GM18909 (cell line): ENCODE measurements around the gene OPRD1.
"Not testable (repeated sequence)": the region's sequence is repeated elsewhere in the genome, so short reads cannot be mapped to it uniquely, and the experiment has no call there.

Source experiments
- ATAC-seq: cut with Tn5 transposase; IDR thresholded peaks from one replicate; pipeline ENCODE4 v1.9.1; 2021; ENCODE audit warnings: mild to moderate bottlenecking; ENCODE audit not compliant: unreplicated experiment, poor library complexity

The OPRD1 gene

GRCh38 chr1:28796352-28797211, 15.4 kb upstream of the OPRD1 start:
- ATAC-seq, result no peak

DNA sequence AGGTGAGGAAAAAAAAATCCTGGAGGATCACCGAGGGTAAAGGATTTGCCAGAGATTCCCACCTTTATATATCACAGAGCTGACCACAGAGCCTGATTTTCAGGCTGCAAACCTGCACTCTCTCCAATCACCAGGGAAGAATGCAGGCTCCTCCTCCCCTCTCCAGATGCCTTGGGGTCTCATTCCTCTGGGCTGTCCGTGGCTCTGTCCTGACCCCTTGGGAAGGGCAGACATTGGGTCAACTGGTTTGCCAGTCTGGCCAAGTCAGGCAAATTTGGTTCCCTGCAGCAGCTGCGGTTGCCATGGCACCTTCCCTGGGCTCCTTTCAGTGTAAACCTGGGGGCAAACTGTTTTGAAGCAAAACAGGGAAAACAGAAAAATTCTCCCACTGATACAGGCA, 11.6 kb upstream of the OPRD1 start:
- ATAC-seq, result no peak

GRCh38 chr1:28801461-28801860, 10.5 kb upstream of the OPRD1 start:
- no peak for ATAC-seq

- no peak for ATAC-seq
Measured at GRCh38 chr1:28803051-28803450, 8.9 kb upstream of the OPRD1 start.

DNA sequence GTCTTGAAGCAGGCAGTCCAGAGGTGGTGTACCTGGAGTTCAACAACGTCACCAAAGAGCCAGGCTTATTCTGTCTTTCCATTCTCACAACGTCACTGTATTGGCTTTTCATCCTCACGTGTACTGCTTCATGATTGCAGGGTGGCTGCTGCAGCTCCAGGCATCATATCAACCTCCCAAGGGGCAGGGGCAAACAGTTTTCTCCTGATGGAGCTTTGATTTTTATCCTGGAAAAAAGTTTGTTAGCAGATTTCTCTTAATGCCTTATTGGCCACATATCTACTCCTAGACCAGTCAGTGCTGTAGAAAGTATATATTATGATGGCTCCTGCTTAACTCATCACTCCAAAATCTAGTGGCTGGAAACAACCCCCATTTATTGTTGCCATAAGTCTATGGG, 8.3 kb upstream of the OPRD1 start:
- no peak for ATAC-seq

- ATAC-seq, result no peak
Measured at GRCh38 chr1:28804071-28804470, 7.9 kb upstream of the OPRD1 start.

DNA sequence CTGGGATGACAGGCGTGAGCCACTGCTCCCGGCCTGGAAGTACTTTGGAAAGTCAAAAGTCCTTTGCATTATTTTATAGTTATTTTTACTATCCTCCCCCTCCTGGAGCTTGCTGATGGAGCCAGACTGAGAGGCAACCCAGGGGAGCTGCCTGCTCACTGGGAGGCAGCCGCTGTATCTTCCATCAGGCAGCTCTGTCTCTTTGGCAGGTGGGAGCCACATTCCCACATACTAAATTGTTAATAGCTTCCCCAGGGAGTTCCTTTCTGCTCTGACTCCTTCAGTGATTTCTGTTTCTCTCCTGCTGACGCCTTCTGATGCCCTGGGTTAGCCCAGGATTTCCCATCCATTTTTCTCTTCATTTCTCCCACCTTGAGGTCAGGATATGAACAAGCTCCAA, 4.9 kb upstream of the OPRD1 start:
- ATAC-seq, result no peak

GRCh38 chr1:28807986-28808385, 4.0 kb upstream of the OPRD1 start:
- no peak for ATAC-seq

GRCh38 chr1:28811369-28811765, 603 bp upstream of the OPRD1 start:
- ATAC-seq, result no peak

DNA sequence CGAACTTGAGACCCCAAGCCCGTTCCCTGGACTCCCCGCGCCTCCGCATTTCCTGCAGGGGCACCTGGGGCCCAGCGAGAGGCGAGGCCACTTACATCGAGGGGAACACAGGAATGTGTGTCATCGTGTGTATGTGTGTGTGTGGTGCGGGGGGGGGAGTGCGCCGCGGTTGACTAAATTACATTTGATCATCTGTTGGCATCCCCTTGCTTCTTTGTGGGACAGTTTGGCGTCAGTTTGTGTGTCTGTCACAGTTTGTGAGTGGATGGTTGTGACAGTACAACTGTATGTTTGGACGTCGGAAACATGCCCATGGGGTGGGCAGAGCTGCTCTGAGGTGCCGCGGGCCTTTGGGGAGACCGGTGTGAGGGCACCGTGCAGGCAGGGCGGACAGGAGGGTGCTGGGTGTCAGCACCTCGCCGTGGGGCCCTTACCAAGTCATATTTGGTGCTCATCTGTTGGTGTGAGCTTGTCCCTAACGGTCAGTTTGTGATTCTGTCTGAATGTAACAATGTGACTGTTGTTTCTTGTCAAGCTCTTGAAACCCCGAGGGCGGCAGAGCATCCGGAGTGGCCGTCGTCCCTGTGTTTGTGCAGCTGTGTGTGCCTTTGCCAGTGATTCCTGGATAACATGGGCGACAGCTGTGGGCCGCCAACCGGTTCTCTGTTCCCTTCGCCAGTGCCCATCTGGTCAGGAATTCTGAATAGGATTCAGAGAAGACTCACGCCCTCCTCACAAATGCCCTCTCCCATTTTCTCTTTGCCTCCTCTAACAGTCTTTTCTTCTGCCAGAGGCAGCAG, 899 bp downstream of the OPRD1 start:
- no peak for ATAC-seq

GRCh38 chr1:28813931-28814465, 2.0 kb downstream of the OPRD1 start:
- ATAC-seq, result no peak

GRCh38 chr1:28815533-28816185, 3.7 kb downstream of the OPRD1 start:
- ATAC-seq, result no peak

GRCh38 chr1:28817133-28817532, 5.2 kb downstream of the OPRD1 start:
- no peak for ATAC-seq

DNA sequence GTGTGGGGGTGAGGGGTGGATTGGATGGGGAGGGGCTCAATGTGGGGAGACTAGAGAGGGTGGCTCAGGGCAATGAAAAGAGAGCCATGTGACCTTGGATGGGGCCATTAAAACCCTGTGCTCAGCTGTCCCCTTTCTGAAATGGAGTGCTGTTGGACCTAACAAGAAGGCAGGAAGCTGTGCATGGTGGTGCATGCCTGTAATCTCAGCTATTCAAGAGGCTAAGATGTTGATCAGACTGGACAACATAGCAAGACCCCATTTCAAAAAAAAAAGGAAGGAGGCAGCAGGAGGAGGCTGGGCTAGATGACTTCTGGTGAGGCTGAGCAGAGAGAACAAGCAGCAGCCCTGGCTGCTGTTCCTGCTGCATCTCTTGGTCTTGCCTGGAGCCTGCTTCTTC, 7.0 kb downstream of the OPRD1 start:
- ATAC-seq, result no peak

DNA sequence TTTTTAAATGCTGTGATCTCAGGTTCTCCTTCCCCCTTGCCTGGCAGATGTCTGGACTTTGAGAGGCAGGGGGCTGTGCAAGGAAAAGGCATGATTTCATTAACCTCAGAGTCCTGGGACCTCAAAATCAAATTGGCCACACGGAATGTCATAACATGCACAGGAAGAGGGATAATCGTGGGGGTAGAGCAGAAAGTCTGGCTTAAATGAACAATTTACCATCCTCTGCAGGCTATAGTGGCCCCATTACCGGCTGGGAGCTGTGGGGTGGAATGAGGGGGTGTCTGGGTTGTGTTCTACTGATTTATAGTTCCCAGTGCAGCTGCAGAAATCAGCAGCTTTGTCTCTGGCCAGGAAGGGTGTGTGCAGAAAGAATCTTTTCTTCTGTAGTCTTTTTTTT, 10.8 kb downstream of the OPRD1 start:
- no peak for ATAC-seq

GRCh38 chr1:28824061-28824460, 12.1 kb downstream of the OPRD1 start:
- ATAC-seq, result not testable (repeated sequence)

- ATAC-seq, result not testable (repeated sequence)
Measured at GRCh38 chr1:28828227-28828858, 16.4 kb downstream of the OPRD1 start.

DNA sequence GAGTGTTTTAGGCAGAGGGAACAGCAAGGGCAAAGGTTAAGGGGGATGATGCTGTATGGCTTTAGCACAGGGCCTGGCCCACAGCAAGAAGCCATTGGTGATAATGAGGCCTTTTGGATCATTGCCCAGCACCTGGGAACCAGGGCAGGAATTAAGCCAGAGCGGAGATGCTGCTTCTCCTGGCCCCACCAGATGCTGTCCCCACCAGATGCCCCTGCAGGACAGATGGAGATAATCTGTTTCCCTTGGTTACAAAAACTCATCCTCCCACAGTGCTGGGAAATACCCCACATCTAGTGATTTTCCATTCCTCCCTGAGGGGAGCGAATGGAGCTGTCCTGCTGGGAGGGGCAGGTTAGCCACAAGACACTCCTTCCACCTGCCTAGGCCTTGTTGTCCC, 18.8 kb downstream of the OPRD1 start:
- ATAC-seq, result no peak

DNA sequence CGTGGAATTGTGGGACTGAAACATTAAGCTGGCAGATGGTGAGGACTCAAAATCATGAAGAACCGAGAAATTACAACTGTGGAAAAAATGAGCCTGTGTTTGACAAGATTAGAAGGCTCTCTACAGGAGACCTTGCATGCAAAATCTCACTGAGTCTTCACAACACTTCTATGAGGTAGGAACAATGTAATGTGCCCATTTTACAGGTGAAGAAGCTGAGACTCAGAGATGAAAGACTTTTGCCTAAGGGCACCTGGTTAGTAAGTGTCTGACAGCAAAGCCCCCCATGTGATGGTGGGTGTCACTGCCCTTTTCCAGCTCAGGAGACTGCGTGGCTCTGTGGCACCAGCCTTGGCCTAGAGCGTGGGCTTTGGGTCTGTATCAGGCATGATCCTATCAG, 21.0 kb downstream of the OPRD1 start:
- no peak for ATAC-seq

GRCh38 chr1:28833381-28833780, 21.4 kb downstream of the OPRD1 start:
- no peak for ATAC-seq
